ENCODE measurements around the gene FADS1. TPM values are rescaled to one million over a fixed set of nuclear protein-coding genes. Genes with fewer than 3 reads are reported as not detected.

Gene FADS1
- total and polyA plus RNA-seq, 2 of the 13 experiments (the other 11 are each of a cell fraction or from before 2014, with no cell fraction given), result 91.8 to 108 TPM

- FAIRE-seq (peak; percentile 21), ATAC-seq (peak; percentile 75), DNase-seq (ENCODE audit: low spot score) (peak; percentile 59)
- POLR2A ChIA-PET, result interaction anchor here (0.7 kb wide), 1 partner anchor 20 kb away, joined by 3 read pairs; no protein-coding TSS in a partner anchor
- Histone ChIP-seq H3K27ac (ENCODE audit: extremely low read length, insufficient read depth, low read length) (no peak overlapping the region), H3K4me3 (replicated peaks in 1 of 3; ENCODE audit: insufficient read depth in 1 of 3, low read depth in 2 of 3, low read length in 3 of 3) (no peak overlapping the region), H3K36me3 (replicated peaks in 1 of 2; ENCODE audit: control insufficient read depth in 1 of 2, insufficient read depth in 2 of 2, low read length in 2 of 2) (peaks cover 29 to 44% of the 10 kb centered on the region in 2 experiments; a peak in 4 of 5 replicates), H3K27me3 (ENCODE audit: control insufficient read depth in 1 of 2, insufficient read depth in 2 of 2, low read length in 2 of 2) (no peaks in the 10 kb centered on the region; a peak in 1 of 5 replicates), H3K9ac (ENCODE audit: insufficient read depth, low read depth, low read length) (no peak overlapping the region), H3K9me3 (ENCODE audit: low read length) (no peaks in the 10 kb centered on the region), H3K4me1 (ENCODE audit: insufficient read depth, low read length) (peaks cover 13% of the 10 kb centered on the region), H3K79me2 (ENCODE audit: insufficient read depth, low read length) (no peaks in the 10 kb centered on the region), H4K20me1 (ENCODE audit: insufficient read depth, low read length) (no peaks in the 10 kb centered on the region), H2AFZ (ENCODE audit: low read length) (no peak overlapping the region), H3K4me2 (ENCODE audit: low read depth, low read length) (no peak overlapping the region)
- CTCF ChIA-PET (ENCODE audit: low intra/inter-chr PET ratio, low total read pairs), result interaction anchor here (1.0 to 3.5 kb wide), 3 partner anchors 20 to 29 kb away, joined by 4 to 51 read pairs (median 38); partner anchors contain the start of gene MYRF
- 50% methylated on average over 3 of the region's 9 CpGs for whole genome bisulfite sequencing (ENCODE audit: low lambda C conversion rate)
- in situ Hi-C loops (cut with HindIII; ENCODE audit: extremely low pct_ligation_motif_present, low pct_unique_long_range_greater_than_20kb) (no loop called here), intact Hi-C loops (cut with micrococcal nuclease; ENCODE audit: unreplicated experiment) (loop anchor here (1.0 kb wide), 2 partner anchors 22 to 29 kb away; no protein-coding TSS in a partner anchor)
- no TSS peak for BruUV-seq (replicated peaks)
- no peak for TF ChIP-seq ZNF331 (CRISPR knock-in tag; IDR thresholded peaks at IDR 0.05)
- TF ChIP-seq, protein P1, sequence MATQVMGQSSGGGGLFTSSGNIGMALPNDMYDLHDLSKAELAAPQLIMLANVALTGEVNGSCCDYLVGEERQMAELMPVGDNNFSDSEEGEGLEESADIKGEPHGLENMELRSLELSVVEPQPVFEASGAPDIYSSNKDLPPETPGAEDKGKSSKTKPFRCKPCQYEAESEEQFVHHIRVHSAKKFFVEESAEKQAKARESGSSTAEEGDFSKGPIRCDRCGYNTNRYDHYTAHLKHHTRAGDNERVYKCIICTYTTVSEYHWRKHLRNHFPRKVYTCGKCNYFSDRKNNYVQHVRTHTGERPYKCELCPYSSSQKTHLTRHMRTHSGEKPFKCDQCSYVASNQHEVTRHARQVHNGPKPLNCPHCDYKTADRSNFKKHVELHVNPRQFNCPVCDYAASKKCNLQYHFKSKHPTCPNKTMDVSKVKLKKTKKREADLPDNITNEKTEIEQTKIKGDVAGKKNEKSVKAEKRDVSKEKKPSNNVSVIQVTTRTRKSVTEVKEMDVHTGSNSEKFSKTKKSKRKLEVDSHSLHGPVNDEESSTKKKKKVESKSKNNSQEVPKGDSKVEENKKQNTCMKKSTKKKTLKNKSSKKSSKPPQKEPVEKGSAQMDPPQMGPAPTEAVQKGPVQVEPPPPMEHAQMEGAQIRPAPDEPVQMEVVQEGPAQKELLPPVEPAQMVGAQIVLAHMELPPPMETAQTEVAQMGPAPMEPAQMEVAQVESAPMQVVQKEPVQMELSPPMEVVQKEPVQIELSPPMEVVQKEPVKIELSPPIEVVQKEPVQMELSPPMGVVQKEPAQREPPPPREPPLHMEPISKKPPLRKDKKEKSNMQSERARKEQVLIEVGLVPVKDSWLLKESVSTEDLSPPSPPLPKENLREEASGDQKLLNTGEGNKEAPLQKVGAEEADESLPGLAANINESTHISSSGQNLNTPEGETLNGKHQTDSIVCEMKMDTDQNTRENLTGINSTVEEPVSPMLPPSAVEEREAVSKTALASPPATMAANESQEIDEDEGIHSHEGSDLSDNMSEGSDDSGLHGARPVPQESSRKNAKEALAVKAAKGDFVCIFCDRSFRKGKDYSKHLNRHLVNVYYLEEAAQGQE (IDR thresholded peaks at IDR 0.05; ENCODE audit: borderline replicate concordance in 1 of 2, low read depth in 1 of 2, low read length in 2 of 2), result no peak
- no peak; the same call in 1 of the 2 replicates for TF ChIP-seq ZFP91 (CRISPR knock-in tag; IDR thresholded peaks at IDR 0.05; ENCODE audit: borderline replicate concordance)
- TF ChIP-seq, protein P2, sequence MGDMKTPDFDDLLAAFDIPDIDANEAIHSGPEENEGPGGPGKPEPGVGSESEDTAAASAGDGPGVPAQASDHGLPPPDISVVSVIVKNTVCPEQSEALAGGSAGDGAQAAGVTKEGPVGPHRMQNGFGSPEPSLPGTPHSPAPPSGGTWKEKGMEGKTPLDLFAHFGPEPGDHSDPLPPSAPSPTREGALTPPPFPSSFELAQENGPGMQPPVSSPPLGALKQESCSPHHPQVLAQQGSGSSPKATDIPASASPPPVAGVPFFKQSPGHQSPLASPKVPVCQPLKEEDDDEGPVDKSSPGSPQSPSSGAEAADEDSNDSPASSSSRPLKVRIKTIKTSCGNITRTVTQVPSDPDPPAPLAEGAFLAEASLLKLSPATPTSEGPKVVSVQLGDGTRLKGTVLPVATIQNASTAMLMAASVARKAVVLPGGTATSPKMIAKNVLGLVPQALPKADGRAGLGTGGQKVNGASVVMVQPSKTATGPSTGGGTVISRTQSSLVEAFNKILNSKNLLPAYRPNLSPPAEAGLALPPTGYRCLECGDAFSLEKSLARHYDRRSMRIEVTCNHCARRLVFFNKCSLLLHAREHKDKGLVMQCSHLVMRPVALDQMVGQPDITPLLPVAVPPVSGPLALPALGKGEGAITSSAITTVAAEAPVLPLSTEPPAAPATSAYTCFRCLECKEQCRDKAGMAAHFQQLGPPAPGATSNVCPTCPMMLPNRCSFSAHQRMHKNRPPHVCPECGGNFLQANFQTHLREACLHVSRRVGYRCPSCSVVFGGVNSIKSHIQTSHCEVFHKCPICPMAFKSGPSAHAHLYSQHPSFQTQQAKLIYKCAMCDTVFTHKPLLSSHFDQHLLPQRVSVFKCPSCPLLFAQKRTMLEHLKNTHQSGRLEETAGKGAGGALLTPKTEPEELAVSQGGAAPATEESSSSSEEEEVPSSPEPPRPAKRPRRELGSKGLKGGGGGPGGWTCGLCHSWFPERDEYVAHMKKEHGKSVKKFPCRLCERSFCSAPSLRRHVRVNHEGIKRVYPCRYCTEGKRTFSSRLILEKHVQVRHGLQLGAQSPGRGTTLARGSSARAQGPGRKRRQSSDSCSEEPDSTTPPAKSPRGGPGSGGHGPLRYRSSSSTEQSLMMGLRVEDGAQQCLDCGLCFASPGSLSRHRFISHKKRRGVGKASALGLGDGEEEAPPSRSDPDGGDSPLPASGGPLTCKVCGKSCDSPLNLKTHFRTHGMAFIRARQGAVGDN (CRISPR knock-in tag; IDR thresholded peaks at IDR 0.05), result peak; percentile 30; the same call in 1 of the 2 replicates
- TF ChIP-seq KDM5A (IDR thresholded peaks at IDR 0.05; ENCODE audit: borderline replicate concordance, low read length), result no peak
- TF ChIP-seq, protein P3, sequence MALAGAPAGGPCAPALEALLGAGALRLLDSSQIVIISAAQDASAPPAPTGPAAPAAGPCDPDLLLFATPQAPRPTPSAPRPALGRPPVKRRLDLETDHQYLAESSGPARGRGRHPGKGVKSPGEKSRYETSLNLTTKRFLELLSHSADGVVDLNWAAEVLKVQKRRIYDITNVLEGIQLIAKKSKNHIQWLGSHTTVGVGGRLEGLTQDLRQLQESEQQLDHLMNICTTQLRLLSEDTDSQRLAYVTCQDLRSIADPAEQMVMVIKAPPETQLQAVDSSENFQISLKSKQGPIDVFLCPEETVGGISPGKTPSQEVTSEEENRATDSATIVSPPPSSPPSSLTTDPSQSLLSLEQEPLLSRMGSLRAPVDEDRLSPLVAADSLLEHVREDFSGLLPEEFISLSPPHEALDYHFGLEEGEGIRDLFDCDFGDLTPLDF (CRISPR knock-in tag; IDR thresholded peaks at IDR 0.05), result no peak
- TF ChIP-seq MAZ (IDR thresholded peaks at IDR 0.05; ENCODE audit: borderline replicate concordance, low read depth, low read length), result no peak
- TF ChIP-seq MAZ (CRISPR knock-in tag; IDR thresholded peaks at IDR 0.05; ENCODE audit: low read depth), result peak; percentile 47; the same call in 1 of the 2 replicates
- TF ChIP-seq PHB2 (IDR thresholded peaks at IDR 0.05; ENCODE audit: partially characterized antibody), result no peak
- TF ChIP-seq ZNF484 (CRISPR knock-in tag; IDR thresholded peaks at IDR 0.05; ENCODE audit: borderline replicate concordance, low read depth), result no peak
- no peak for TF ChIP-seq MEIS1 (CRISPR knock-in tag; IDR thresholded peaks at IDR 0.05; ENCODE audit: borderline replicate concordance)
- TF ChIP-seq CBX5 (CRISPR knock-in tag; IDR thresholded peaks at IDR 0.05; ENCODE audit: borderline replicate concordance), result no peak
Observed at GRCh38 chr11:61776561-61777075, 40.2 kb downstream of the FADS1 start.

Data from HepG2 (cell line).